A549 (cell line): ENCODE measurements around the gene AQP12B.

Experiments used
- CBX8 ChIP-seq: fragments of 200-600 bp; sonication (generic); IDR thresholded peaks from 2 replicates; pipeline ENCODE4 v1.6.1; 2016
- CEBPB ChIP-seq, 2 experiments: fragments of >200 bp in 1 of 2; sonication (Bioruptor Twin) in 1 of 2; formaldehyde crosslinking in 1 of 2; IDR thresholded peaks; 2 replicates each; pipeline ENCODE4 v1.6.1; 2012 to 2016
- CHD2 ChIP-seq: fragments of 150-350 bp; IDR thresholded peaks from 2 replicates; pipeline ENCODE4 v1.6.1; 2014; ENCODE audit warnings: low read length; ENCODE audit not compliant: partially characterized antibody
- EP300 ChIP-seq, 2 experiments: fragments of >200 bp; sonication (Bioruptor Twin); formaldehyde crosslinking; IDR thresholded peaks; 2 replicates in 1 of 2; 3 replicates in 1 of 2; pipeline ENCODE4 v1.6.1; 2016 to 2017
- ESRRA ChIP-seq: fragments of 150-350 bp; IDR thresholded peaks from 2 replicates; pipeline ENCODE4 v1.6.1; 2014; ENCODE audit warnings: mild to moderate bottlenecking, low read length, borderline replicate concordance
- GATA3 ChIP-seq: IDR thresholded peaks from 2 replicates; pipeline ENCODE4 v1.6.1; 2012; ENCODE audit warnings: borderline replicate concordance
- HOXA7 ChIP-seq: fragments of 250-450 bp; sonication (Bioruptor Pico); IDR thresholded peaks from 2 replicates; pipeline ENCODE4 v1.5.0; 2020; ENCODE audit warnings: mild to moderate bottlenecking, moderate library complexity
- NPAS2 ChIP-seq: fragments of 250-450 bp; sonication (Bioruptor Pico); IDR thresholded peaks from 2 replicates; pipeline ENCODE4 v1.8.0; 2022; ENCODE audit warnings: mild to moderate bottlenecking, moderate library complexity, borderline replicate concordance
- POLR2A ChIP-seq: IDR thresholded peaks from 2 replicates; pipeline ENCODE4 v1.6.1; 2012; ENCODE audit warnings: mild to moderate bottlenecking, low read length
- RFX5 ChIP-seq: fragments of 450-650 bp; IDR thresholded peaks from 2 replicates; pipeline ENCODE4 v1.7.1; 2014; ENCODE audit warnings: antibody characterized with exemption, mild to moderate bottlenecking, moderate library complexity
- TF ChIP-seq, protein P1 (sequence below): fragments of >200 bp; sonication (Bioruptor Twin); formaldehyde crosslinking; IDR thresholded peaks from 3 replicates; pipeline ENCODE4 v1.5.1; 2016
- TF ChIP-seq, protein P2 (sequence below): IDR thresholded peaks from 2 replicates; pipeline ENCODE4 v1.6.1; 2012
- TF ChIP-seq, protein P3 (sequence below): fragments of 150-350 bp; IDR thresholded peaks from 2 replicates; pipeline ENCODE4 v1.6.1; 2014; ENCODE audit warnings: low read depth, mild to moderate bottlenecking, low read length

DNA sequence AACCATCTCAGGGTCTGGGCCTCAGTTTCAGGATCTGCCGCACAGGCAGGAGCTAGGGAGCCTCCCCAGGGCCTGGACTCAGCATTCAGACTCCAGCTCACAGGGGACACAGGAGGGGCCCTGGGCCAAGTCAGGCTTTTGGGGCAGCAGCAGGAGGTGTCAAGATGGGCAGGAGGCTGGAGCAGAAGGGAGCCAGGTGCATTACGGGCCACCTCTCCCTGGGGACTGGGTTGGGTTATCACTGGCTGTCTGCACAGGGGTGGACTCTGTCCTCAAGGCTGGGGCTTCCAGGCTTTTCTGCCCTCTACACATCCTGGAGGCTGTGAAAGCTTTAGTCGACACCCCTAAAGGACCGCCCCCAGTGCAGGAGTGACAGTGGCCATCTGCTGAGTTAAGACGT is 29.0 kb upstream of the AQP12B start:
- TF ChIP-seq, protein P1, sequence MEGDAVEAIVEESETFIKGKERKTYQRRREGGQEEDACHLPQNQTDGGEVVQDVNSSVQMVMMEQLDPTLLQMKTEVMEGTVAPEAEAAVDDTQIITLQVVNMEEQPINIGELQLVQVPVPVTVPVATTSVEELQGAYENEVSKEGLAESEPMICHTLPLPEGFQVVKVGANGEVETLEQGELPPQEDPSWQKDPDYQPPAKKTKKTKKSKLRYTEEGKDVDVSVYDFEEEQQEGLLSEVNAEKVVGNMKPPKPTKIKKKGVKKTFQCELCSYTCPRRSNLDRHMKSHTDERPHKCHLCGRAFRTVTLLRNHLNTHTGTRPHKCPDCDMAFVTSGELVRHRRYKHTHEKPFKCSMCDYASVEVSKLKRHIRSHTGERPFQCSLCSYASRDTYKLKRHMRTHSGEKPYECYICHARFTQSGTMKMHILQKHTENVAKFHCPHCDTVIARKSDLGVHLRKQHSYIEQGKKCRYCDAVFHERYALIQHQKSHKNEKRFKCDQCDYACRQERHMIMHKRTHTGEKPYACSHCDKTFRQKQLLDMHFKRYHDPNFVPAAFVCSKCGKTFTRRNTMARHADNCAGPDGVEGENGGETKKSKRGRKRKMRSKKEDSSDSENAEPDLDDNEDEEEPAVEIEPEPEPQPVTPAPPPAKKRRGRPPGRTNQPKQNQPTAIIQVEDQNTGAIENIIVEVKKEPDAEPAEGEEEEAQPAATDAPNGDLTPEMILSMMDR: no peak
- TF ChIP-seq POLR2A: no peak
- no peak for TF ChIP-seq NPAS2 (CRISPR knock-in tag)
- TF ChIP-seq ESRRA: no peak
- TF ChIP-seq, protein P2, sequence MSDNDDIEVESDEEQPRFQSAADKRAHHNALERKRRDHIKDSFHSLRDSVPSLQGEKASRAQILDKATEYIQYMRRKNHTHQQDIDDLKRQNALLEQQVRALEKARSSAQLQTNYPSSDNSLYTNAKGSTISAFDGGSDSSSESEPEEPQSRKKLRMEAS: no peak
- TF ChIP-seq CEBPB (IDR thresholded peaks at IDR 0.05): no peak
- no peak for TF ChIP-seq EP300 (IDR thresholded peaks at IDR 0.05)
- TF ChIP-seq GATA3: no peak
- TF ChIP-seq, protein P3, sequence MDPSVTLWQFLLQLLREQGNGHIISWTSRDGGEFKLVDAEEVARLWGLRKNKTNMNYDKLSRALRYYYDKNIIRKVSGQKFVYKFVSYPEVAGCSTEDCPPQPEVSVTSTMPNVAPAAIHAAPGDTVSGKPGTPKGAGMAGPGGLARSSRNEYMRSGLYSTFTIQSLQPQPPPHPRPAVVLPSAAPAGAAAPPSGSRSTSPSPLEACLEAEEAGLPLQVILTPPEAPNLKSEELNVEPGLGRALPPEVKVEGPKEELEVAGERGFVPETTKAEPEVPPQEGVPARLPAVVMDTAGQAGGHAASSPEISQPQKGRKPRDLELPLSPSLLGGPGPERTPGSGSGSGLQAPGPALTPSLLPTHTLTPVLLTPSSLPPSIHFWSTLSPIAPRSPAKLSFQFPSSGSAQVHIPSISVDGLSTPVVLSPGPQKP: no peak
- TF ChIP-seq RFX5: no peak
- TF ChIP-seq CBX8: no peak
- no peak for TF ChIP-seq CHD2
- TF ChIP-seq HOXA7: no peak
